HS-27A (cell line): Measurements from ENCODE around the gene TADA1.

ENCODE experiments used
- DNase-seq: peaks from one replicate; pipeline ENCODE4 v3.0.0-alpha.2; 2012; ENCODE audit warnings: low read depth, missing footprints

The TADA1 gene, protein sequence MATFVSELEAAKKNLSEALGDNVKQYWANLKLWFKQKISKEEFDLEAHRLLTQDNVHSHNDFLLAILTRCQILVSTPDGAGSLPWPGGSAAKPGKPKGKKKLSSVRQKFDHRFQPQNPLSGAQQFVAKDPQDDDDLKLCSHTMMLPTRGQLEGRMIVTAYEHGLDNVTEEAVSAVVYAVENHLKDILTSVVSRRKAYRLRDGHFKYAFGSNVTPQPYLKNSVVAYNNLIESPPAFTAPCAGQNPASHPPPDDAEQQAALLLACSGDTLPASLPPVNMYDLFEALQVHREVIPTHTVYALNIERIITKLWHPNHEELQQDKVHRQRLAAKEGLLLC

DNA sequence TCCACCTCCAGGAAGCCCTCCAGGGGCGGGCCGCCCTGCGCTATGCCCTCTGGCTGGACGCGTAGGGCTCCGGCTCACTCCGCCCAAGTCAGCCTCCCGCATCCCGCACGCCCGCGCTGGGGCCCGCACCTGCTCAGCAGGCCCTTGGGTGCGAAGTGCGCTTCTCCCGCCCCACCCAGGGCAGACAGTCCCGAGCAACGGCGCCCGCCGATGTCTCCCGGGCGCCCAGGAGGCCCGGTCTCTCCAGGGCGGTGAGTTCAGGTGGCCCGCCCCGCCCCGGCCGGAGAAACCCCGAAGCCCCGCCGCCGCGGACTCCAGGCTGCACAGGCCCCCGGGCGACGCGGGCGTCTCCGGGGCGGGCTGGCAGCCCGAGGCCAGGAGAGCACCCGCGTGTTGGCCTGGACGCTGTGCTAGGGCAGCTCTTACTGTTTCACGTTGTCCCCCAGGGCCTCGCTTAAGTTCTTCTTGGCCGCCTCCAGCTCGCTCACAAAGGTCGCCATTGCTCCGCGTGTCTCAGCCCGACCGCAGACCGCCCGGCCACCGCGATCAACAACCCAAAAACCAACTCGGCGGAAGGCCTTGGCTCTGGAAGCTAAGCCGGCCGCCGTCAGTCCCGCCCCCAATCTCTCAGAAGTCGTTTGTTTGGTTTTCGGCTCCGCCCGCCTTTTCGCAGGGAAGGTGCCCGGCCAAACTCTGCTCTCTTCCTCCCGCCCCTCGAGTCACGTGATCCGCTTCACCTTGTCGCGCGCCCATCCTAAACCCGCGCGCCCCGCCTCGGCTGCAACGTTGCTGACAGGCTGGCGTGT is at the start of gene TADA1:
Gene TADA1 (minus strand): TSS at position 531 of the 806 bp plus-strand sequence. CDS start 31 bp downstream, at position 500.
- peak; percentile 84 for DNase-seq

- no peak for DNase-seq
Observed at GRCh38 chr1:166924823-166925541, 48.9 kb upstream of the TADA1 start.

DNA sequence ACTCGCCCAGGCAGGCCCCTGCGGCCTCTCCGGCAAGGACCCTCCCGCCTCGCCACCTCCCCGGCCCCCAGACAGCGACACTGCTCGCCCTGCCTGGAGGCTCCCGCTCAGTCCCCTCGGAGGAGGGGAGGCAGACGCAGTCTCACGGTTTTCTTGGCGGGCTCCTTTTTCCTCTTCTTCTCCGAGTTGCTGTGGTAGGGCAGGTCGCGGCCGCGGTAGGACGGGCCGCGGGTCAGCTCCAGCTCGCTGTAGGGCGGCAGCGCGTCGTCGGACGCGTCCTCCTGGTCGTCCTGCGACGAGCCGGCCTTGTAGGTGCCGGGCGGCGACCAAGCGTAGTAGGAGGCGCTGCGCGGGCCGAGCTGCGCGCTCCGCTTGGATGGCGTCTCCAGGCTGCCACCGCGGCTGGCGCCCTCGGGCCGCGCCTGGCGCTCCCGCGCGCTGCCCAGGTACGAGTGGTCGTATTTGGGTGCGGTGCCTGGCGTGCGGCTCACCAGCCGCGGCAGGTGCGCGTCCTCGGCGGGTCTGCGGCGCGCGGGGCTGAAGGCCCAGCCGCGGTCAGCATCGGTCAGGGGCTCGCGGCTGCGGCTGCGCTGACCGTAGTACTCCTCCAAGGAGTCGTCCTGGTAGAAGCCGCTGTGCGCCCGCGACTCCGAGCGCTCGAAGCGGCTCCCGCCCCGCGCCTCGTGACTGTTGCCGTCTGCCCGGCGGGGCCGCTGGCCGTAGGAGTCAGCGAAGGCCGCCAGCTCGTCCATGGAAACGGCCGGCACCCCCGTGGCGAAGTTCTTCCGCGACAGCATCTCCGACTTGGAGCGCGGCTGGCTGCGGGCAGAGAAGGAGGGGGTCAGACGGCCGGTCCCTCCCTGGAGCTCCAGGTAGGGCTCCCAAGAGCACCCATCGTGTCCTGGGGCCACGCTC is 44.8 kb upstream of the TADA1 start:
- DNase-seq, result no peak

DNA sequence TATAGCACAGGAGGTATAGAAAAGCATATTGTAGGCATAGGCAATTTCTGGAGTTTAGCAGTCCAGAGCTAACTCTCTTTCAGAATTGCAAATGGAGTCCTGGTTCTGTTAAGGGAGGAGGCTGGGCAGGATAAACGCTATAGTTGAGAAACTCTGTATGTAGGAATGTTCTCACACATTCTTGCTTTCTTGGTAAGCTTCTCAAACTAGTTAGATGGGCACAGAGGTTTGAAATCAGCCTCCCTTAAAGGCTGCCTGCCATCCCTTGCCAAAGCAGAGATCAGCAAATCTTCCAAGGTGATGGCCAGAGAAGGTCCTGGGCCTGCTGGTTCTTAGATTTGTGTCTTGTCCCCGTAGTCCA is 42.9 kb upstream of the TADA1 start:
- DNase-seq, result no peak

- DNase-seq, result no peak
Observed at GRCh38 chr1:166918088-166918955, 42.3 kb upstream of the TADA1 start.

GRCh38 chr1:166915941-166916340 is 39.9 kb upstream of the TADA1 start:
- DNase-seq, result no peak

GRCh38 chr1:166915042-166915441 is 39.0 kb upstream of the TADA1 start:
- DNase-seq, result no peak

DNA sequence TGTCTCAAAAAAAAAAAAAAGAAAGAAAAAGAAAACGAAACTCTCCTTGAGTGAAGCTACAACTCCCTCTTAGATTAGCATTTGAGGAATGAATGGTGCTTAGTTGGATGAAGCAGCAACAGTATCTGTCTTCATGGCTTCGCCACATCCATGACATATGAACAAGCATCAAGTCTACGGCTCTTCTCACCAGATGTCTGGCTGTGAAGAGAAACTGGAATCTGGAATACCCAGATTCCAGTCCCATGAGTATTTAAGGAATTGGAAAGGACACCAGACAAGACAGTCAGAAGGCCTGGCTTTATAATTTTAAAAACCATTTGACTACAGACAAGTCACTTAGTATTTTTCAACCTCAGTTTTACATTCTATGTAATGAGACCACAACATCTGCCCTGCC is 38.0 kb upstream of the TADA1 start:
- no peak for DNase-seq

GRCh38 chr1:166911624-166912023 is 35.6 kb upstream of the TADA1 start:
- DNase-seq, result no peak

DNA sequence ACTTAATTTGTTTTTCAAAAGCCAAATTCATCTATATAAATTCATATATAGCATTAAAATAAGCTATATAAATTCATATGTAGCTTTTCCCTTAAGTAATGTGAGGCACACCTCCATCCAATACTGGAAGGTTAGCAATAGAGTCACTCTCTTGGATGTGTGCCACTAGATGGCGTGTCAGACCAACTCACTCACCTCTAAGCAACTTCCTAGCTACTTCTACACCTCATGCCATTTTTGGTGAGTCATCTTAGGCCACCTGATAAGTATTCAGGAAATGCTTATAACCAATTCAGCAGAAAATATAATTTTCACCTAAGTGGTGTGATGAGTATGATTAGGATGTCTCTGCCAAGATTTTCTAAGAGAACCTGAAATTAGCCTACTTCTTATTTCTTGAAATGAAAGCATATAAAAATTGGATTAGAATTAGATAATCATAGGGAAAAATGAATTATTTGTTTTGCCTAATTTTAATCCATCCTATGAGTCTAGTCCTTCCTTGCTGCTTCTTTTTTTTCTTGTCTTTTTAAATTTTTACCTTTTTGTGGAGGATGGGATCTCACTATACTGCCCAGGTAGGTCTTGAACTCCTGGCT is 34.4 kb upstream of the TADA1 start:
- peak; percentile 49 for DNase-seq

DNA sequence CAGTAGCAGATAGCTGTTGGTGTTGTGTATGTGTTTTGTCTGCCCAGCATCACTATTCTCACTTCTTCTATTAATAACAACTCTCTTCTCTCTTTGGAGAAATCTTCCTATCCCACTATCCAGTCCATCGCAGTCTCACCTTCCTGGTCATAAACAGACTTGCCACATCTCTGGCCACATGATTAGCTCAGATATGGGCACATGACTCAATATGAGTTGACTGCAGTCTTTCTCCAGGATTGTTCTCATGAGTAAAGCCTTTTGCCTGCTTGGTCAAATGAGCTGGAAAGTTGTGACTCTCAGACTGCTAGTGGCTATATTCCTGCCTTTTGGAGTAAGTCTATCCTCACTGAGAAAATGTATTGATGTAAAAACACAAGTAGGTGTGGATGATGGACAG is 32.9 kb upstream of the TADA1 start:
- no peak for DNase-seq

DNA sequence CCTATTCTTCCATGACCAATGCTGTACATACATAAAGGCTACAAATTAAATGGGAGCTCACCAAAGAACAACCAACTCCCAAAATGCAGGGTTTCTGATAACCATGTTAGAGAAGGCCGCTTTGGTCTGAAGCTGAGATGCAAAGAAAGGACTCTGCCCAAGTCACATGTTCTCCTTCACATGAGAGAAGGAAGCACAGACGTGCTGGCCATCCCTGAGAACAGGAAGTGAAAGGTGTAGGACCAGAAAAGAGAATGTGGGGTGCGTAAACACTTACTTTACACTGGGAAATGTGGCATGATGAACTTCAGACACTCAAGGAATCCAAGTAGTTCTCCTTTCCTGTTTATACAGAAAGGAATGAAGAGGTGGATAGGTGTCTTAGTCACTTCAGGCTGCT is 31.7 kb upstream of the TADA1 start:
- no peak for DNase-seq

GRCh38 chr1:166907051-166907450 is 31.0 kb upstream of the TADA1 start:
- DNase-seq, result no peak

DNA sequence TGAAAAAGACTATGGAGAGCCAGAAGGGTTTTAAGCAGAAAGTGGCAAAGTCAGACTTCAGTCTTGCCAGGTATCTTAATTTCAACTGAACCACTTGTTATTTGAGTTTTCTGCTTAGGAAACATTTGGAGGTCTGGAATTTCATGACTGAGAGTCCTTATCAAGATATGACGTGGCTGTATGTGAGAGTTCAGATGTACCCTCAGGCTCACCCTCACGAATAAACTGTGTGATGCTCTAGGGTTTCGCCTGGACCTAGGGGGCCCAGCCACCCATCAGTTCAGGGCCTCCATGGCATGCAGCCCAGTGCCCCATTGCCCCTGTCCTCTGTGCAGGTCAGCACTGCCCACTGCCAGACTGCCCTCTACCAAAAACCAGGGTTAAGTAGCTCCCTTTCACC is 30.6 kb upstream of the TADA1 start:
- DNase-seq, result no peak

- DNase-seq, result peak; percentile 24
Observed at GRCh38 chr1:166905900-166906299, 29.8 kb upstream of the TADA1 start.

DNA sequence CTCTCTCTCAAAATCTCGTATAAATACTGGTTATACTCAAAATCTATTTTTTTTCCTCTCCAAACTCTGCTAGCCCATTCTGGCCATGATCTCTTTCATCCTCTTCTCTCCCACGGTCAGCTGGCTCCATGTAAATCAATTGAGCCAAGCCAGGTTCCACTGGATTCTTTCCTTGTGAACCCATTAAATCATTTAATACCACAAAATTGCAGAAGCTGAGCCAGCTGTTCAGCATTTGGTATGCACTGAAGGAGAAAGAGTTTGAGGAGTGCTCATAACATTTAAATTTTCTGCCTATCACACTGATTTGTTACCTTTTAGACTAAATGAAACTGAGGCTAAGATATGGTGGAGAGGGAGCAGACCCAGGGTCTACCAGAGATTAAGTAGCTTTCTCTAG is 29.1 kb upstream of the TADA1 start:
- DNase-seq, result no peak

GRCh38 chr1:166903232-166903631 is 27.2 kb upstream of the TADA1 start:
- DNase-seq, result no peak

DNA sequence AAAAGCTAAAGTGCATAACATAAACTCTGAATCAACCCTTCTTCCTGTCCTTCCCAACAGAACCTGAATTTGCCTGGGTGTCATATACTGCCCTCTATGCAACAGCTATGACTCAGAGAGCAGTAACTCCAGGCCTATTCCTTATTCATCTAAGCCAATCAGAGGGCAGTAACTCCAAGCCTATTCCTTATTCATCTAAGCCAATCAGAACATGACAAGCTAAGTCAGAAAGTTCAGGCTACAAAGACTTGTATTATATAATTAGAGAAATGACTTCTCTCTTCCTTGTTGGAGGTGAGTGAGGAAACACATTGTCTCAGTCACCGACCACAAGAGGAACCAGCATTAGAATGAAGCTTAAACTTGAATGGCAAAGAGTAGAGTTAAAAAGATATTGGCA is 26.2 kb upstream of the TADA1 start:
- DNase-seq, result no peak

DNA sequence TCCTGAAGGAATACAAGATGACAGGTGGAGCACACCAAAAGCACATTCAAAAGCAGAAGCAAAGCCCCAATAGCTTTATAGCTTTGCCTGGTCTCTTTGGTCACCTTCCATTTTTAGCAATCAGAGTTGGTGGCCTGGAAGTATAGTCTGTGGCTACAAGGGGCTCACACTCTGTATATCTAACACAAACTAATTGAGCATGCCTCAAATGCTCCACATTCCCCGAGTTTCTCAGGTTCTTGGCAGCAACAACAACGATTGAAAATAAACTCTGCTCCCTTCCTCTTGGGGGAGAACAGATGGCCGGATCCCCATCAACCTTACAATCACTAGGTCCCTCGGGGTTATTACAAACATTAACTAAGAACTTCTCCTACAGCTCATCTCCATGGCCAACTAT is 24.9 kb upstream of the TADA1 start:
- no peak for DNase-seq

- no peak for DNase-seq
Observed at GRCh38 chr1:166899769-166900168, 23.7 kb upstream of the TADA1 start.
